GM20000 (cell line): ENCODE measurements around the gene TMEM45A.
"Not testable (repeated sequence)": the region's sequence is repeated elsewhere in the genome, so short reads cannot be mapped to it uniquely, and the experiment has no call there.

Experiments
- DNase-seq: peaks from one replicate; pipeline ENCODE4 v3.0.0; 2012; ENCODE audit warnings: low spot score
- CTCF ChIP-seq: IDR thresholded peaks from 2 replicates; pipeline ENCODE4 v1.5.1; 2012; ENCODE audit warnings: mild to moderate bottlenecking, control low read depth; ENCODE audit errors: extremely low read depth, missing control alignments

The TMEM45A gene

GRCh38 chr3:100577382-100578008 is 85.1 kb downstream of the TMEM45A start:
- TF ChIP-seq CTCF = no peak
- DNase-seq = no peak

GRCh38 chr3:100578646-100579045 is 86.2 kb downstream of the TMEM45A start:
- no peak for DNase-seq
- TF ChIP-seq CTCF = no peak

GRCh38 chr3:100580147-100580546 is 87.7 kb downstream of the TMEM45A start:
- TF ChIP-seq CTCF = no peak
- DNase-seq = no peak

- no peak for DNase-seq
- no peak for TF ChIP-seq CTCF
Measured at GRCh38 chr3:100581650-100582049, 89.2 kb downstream of the TMEM45A start.

- not testable (repeated sequence) for DNase-seq
Measured at GRCh38 chr3:100582157-100582556, 89.7 kb downstream of the TMEM45A start.

GRCh38 chr3:100584101-100584660 is 91.8 kb downstream of the TMEM45A start:
- no peak for DNase-seq
- TF ChIP-seq CTCF = no peak

GRCh38 chr3:100586832-100587231 is 94.4 kb downstream of the TMEM45A start:
- TF ChIP-seq CTCF = no peak
- no peak for DNase-seq

GRCh38 chr3:100588251-100588650 is 95.8 kb downstream of the TMEM45A start:
- no peak for TF ChIP-seq CTCF

More at GRCh38 chr3:100588251-100588650, 95.8 kb downstream of the TMEM45A start:
- no peak for DNase-seq
